Astrocyte (in vitro differentiated cells and primary cell): ENCODE results near the gene NME7. TPM values are rescaled to one million over a fixed set of nuclear protein-coding genes. Genes with fewer than 3 reads are reported as not detected.

ENCODE experiments used
- DNase-seq: peaks from one replicate; pipeline ENCODE4 v3.0.0-alpha.2; 2010; ENCODE audit warnings: low read depth
- FAIRE-seq: peaks from 2 replicates; lab custom pipeline; 2011; peaks lifted over from hg19 to GRCh38; lab: Jason Lieb, UNC
- H2AFZ ChIP-seq: 2 replicates; pipeline ENCODE4 v1.6.0; 2012; ENCODE audit warnings: low read depth, low read length, inconsistent platforms
- H3K27ac ChIP-seq: 2 replicates; pipeline ENCODE4 v1.5.1; 2011; ENCODE audit warnings: low read depth, low read length, inconsistent platforms
- H3K27me3 ChIP-seq: 2 replicates; pipeline ENCODE4 v1.6.0; 2011; ENCODE audit warnings: low read length, inconsistent platforms; ENCODE audit not compliant: insufficient read depth
- H3K36me3 ChIP-seq: 2 replicates; pipeline ENCODE4 v1.5.1; 2011; ENCODE audit warnings: low read length, inconsistent platforms; ENCODE audit not compliant: insufficient read depth
- H3K4me1 ChIP-seq: 2 replicates; pipeline ENCODE4 v1.5.1; 2011; ENCODE audit warnings: low read length, inconsistent platforms; ENCODE audit not compliant: insufficient read depth
- H3K4me2 ChIP-seq: 2 replicates; pipeline ENCODE4 v1.6.0; 2012; ENCODE audit warnings: low read length, inconsistent platforms
- H3K4me3 ChIP-seq: 2 replicates; pipeline ENCODE4 v1.5.1; 2011; ENCODE audit warnings: low read depth, mild to moderate bottlenecking, low read length, inconsistent platforms; ENCODE audit not compliant: insufficient read depth
- H3K79me2 ChIP-seq: 2 replicates; pipeline ENCODE4 v1.6.0; 2012; ENCODE audit warnings: mild to moderate bottlenecking, low read length, inconsistent platforms; ENCODE audit not compliant: insufficient read depth
- H3K9ac ChIP-seq: 2 replicates; pipeline ENCODE4 v1.6.0; 2012; ENCODE audit warnings: mild to moderate bottlenecking, low read length, inconsistent platforms
- H3K9me3 ChIP-seq: 2 replicates; pipeline ENCODE4 v1.5.1; 2012; ENCODE audit warnings: low read depth, mild to moderate bottlenecking, low read length, inconsistent platforms; ENCODE audit not compliant: insufficient read depth
- H4K20me1 ChIP-seq: 2 replicates; pipeline ENCODE4 v1.6.0; 2012; ENCODE audit warnings: low read length, inconsistent platforms; ENCODE audit not compliant: insufficient read depth
- H3K27ac Mint-ChIP-seq: one replicate; pipeline ENCODE4 v1.8.0; 2021; ENCODE audit warnings: mild to moderate bottlenecking, mixed read lengths; ENCODE audit not compliant: unreplicated experiment
- H3K27me3 Mint-ChIP-seq: one replicate; pipeline ENCODE4 v1.8.0; 2021; ENCODE audit warnings: low read depth, mixed read lengths; ENCODE audit not compliant: unreplicated experiment
- H3K36me3 Mint-ChIP-seq: one replicate; pipeline ENCODE4 v1.8.0; 2021; ENCODE audit warnings: low read depth, mixed read lengths; ENCODE audit not compliant: unreplicated experiment
- H3K4me1 Mint-ChIP-seq: one replicate; pipeline ENCODE4 v1.8.0; 2021; ENCODE audit warnings: low read depth, mixed read lengths; ENCODE audit not compliant: unreplicated experiment
- H3K4me3 Mint-ChIP-seq: one replicate; pipeline ENCODE4 v1.8.0; 2021; ENCODE audit warnings: mild to moderate bottlenecking, moderate library complexity, mixed read lengths; ENCODE audit not compliant: unreplicated experiment
- H3K9me3 Mint-ChIP-seq: one replicate; pipeline ENCODE4 v1.8.0; 2021; ENCODE audit warnings: mild to moderate bottlenecking, mixed read lengths; ENCODE audit not compliant: unreplicated experiment
- EZH2 ChIP-seq: IDR thresholded peaks from 2 replicates; pipeline ENCODE4 v1.6.1; 2012; ENCODE audit warnings: mild to moderate bottlenecking, low read length, inconsistent platforms; ENCODE audit not compliant: insufficient read depth
- total RNA-seq: library from RNA; stranded (reverse); gene quantifications from 2 replicates; pipeline ENCODE4 v1.2.1, GENCODE V29; 2021
- TF ChIP-seq, protein P1 (sequence below): IDR thresholded peaks from 2 replicates; pipeline ENCODE4 v1.5.1; 2011; ENCODE audit warnings: low read depth, mild to moderate bottlenecking, inconsistent platforms, low read length, moderate library complexity; ENCODE audit not compliant: insufficient read depth

NME7 gene
- total RNA-seq, 1 donor from 2014 or later: 21.2 TPM

DNA sequence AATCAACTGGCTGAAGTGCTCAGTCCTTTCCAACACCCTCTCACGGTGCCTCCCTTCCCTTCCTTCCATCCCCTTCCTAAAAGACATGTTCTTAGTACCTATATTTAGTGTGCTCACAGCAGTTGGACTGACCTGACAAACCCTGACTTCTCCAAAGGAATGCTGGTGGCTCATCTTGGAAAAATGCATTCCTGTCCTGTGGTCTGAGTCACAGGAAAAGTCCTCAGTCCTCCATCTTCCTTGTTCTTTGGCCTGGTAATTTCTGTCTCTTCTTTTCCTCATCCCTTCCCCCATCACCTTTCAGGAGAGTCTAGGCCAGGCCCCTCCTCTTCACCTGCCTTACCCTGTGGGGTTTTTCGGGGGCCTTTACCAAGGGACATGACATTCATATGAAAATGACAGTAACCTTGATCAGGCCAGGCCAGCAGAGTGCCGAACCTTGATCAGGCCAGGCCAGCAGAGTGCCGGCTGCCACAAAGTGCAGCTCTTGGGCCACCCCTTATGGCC is 253.9 kb downstream of the NME7 start:
- TF ChIP-seq EZH2: no peak
- TF ChIP-seq, protein P1, sequence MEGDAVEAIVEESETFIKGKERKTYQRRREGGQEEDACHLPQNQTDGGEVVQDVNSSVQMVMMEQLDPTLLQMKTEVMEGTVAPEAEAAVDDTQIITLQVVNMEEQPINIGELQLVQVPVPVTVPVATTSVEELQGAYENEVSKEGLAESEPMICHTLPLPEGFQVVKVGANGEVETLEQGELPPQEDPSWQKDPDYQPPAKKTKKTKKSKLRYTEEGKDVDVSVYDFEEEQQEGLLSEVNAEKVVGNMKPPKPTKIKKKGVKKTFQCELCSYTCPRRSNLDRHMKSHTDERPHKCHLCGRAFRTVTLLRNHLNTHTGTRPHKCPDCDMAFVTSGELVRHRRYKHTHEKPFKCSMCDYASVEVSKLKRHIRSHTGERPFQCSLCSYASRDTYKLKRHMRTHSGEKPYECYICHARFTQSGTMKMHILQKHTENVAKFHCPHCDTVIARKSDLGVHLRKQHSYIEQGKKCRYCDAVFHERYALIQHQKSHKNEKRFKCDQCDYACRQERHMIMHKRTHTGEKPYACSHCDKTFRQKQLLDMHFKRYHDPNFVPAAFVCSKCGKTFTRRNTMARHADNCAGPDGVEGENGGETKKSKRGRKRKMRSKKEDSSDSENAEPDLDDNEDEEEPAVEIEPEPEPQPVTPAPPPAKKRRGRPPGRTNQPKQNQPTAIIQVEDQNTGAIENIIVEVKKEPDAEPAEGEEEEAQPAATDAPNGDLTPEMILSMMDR: no peak
- peak; percentile 59 for FAIRE-seq
- peaks cover 19% of the 10 kb centered on the region for H3K36me3 Mint-ChIP-seq
- H3K27me3 Mint-ChIP-seq: no peaks in the 10 kb centered on the region
- H3K4me3 Mint-ChIP-seq: peak overlapping the region; percentile 74
- H3K36me3 ChIP-seq: peaks cover 22% of the 10 kb centered on the region
- peaks cover 4% of the 10 kb centered on the region for H3K9me3 Mint-ChIP-seq
- H2AFZ ChIP-seq: no peak overlapping the region
- no peaks in the 10 kb centered on the region for H4K20me1 ChIP-seq
- peak; percentile 97 for DNase-seq
- H3K4me1 ChIP-seq: peaks cover 66% of the 10 kb centered on the region
- peak overlapping the region; percentile 93 for H3K27ac ChIP-seq
- H3K27me3 ChIP-seq: no peaks in the 10 kb centered on the region
- no peak overlapping the region for H3K4me3 ChIP-seq
- peak overlapping the region; percentile 68 for H3K4me2 ChIP-seq
- peaks cover 67% of the 10 kb centered on the region for H3K79me2 ChIP-seq
- no peaks in the 10 kb centered on the region for H3K9me3 ChIP-seq
- peak overlapping the region; percentile 100 for H3K27ac Mint-ChIP-seq
- H3K4me1 Mint-ChIP-seq: peaks cover 73% of the 10 kb centered on the region
- H3K9ac ChIP-seq: peak overlapping the region; percentile 60

DNA sequence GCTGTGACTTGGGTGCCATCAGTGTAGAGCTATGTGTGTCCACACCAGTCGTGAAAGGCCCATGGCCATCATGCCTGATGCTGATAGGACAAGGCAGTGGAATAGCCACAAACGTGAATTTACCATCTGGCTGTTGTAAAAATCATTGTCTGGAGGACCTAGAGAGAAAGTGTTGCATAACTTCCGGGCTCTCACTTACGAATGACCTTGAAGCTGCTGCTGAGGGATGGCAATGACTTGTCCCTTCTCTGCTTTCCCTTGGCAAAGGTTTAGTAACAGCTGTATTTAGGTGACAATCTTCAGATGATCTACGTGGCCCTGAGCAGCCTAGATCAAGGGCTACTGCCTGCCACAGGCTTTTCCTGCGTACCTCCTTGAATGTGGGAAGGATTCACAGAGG is 255.4 kb downstream of the NME7 start:
- H3K4me1 Mint-ChIP-seq: peaks cover 75% of the 10 kb centered on the region
- no peak for TF ChIP-seq EZH2
- TF ChIP-seq, protein P1: no peak
- Histone ChIP-seq H3K27me3 (no peaks in the 10 kb centered on the region), H3K4me1 (peaks cover 75% of the 10 kb centered on the region), H3K4me2 (no peak overlapping the region), H3K9me3 (no peaks in the 10 kb centered on the region), H3K36me3 (peaks cover 19% of the 10 kb centered on the region), H3K27ac (peak overlapping the region; percentile 36), H3K79me2 (peaks cover 76% of the 10 kb centered on the region), H3K9ac (no peak overlapping the region), H4K20me1 (peaks cover 8% of the 10 kb centered on the region), H2AFZ (no peak overlapping the region), H3K4me3 (no peak overlapping the region)
- peaks cover 19% of the 10 kb centered on the region for H3K36me3 Mint-ChIP-seq
- peak overlapping the region; percentile 31 for H3K4me3 Mint-ChIP-seq
- DNase-seq (no peak), FAIRE-seq (no peak)
- H3K9me3 Mint-ChIP-seq: peaks cover 4% of the 10 kb centered on the region
- H3K27me3 Mint-ChIP-seq: no peaks in the 10 kb centered on the region
- peak overlapping the region; percentile 67 for H3K27ac Mint-ChIP-seq

DNA sequence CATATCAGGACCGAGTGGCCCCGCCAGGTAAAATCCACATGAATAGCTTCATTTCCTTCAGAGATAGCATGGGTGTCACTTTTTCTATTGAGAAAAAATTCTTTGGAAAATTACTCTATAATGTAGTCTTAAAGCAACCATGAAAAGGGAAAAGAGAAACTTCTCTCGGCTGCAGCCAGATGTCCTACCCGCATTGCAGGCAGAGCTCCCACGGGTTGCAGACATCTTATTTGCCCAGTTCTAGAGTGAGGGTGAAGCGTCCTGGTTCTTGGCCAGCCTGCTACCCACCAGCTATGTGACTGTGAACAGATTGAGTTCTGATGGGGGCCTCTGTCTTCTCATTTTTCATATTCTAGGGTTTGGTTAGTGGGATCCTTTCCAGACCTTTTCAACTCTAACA is 256.1 kb downstream of the NME7 start:
- no peak overlapping the region for H3K4me3 Mint-ChIP-seq
- TF ChIP-seq, protein P1: no peak
- no peak for TF ChIP-seq EZH2
- Histone ChIP-seq H3K4me1 (peaks cover 75% of the 10 kb centered on the region), H3K9ac (peak overlapping the region; percentile 21), H3K4me2 (peak overlapping the region; percentile 49), H3K9me3 (no peaks in the 10 kb centered on the region), H3K4me3 (no peak overlapping the region), H3K36me3 (peaks cover 19% of the 10 kb centered on the region), H4K20me1 (peaks cover 11% of the 10 kb centered on the region), H3K27me3 (no peaks in the 10 kb centered on the region), H3K79me2 (peaks cover 76% of the 10 kb centered on the region), H2AFZ (no peak overlapping the region), H3K27ac (peak overlapping the region; percentile 34)
- H3K27ac Mint-ChIP-seq: no peak overlapping the region
- H3K9me3 Mint-ChIP-seq: peaks cover 4% of the 10 kb centered on the region
- no peaks in the 10 kb centered on the region for H3K27me3 Mint-ChIP-seq
- FAIRE-seq (no peak), DNase-seq (no peak)
- peaks cover 20% of the 10 kb centered on the region for H3K36me3 Mint-ChIP-seq
- H3K4me1 Mint-ChIP-seq: peaks cover 69% of the 10 kb centered on the region
